B cell (primary cell): Measurements from ENCODE around the gene ASPG. TPM values are rescaled to one million over a fixed set of nuclear protein-coding genes. Genes with fewer than 3 reads are reported as not detected.

Experiments
- ATAC-seq: fragments of 200-7000 bp; cut with Tn5 transposase; one replicate; pipeline ENCODE4 v1.10.0; 2021; ENCODE audit warnings: low read depth, mild to moderate bottlenecking, moderate number of reproducible peaks, moderate library complexity
- CTCF ChIA-PET: fragments of 350-600 bp; sonication (Branson Sonifier 250); formaldehyde crosslinking; loops from one replicate; lab custom pipeline; 2021; ENCODE audit warnings: antibody characterized with exemption, inconsistent platforms; lab: Charles Lee
- POLR2A ChIA-PET: fragments of 350-600 bp; sonication (Branson Sonifier 250); formaldehyde crosslinking; loops from one replicate; lab custom pipeline; 2021; ENCODE audit warnings: antibody characterized with exemption; lab: Charles Lee
- DNase-seq: peaks from one replicate; pipeline ENCODE4 v3.0.0; 2013
- H2AFZ ChIP-seq: 2 replicates; pipeline ENCODE4 v1.6.1; 2012; ENCODE audit warnings: mild to moderate bottlenecking, low read depth, low read length; ENCODE audit not compliant: insufficient read depth, poor library complexity, severe bottlenecking
- H3K27ac ChIP-seq, 2 donors: 1 replicate in 1 of 2; 2 replicates in 1 of 2; pipeline ENCODE4 v1.5.1; 2012 to 2013; ENCODE audit warnings: low read length in 2 of 2, mild to moderate bottlenecking in 2 of 2, moderate library complexity in 1 of 2
- H3K27me3 ChIP-seq, 4 experiments: fragments of 200-600 bp in 1 of 4; sonication (generic) in 1 of 4; replicated peaks in 1 of 4; 1 replicate in 2 of 4; 2 replicates in 2 of 4; pipeline versions ENCODE4 v1.6.1 to v1.7.0; 2013 to 2016; ENCODE audit warnings: low read length in 3 of 4, mild to moderate bottlenecking in 2 of 4, mixed read lengths in 1 of 4, moderate library complexity in 1 of 4; ENCODE audit not compliant: insufficient read depth in 4 of 4, control insufficient read depth in 3 of 4; ENCODE audit errors: control extremely low read depth in 1 of 4
- H3K36me3 ChIP-seq, 2 experiments: replicated peaks in 1 of 2; 1 replicate in 1 of 2; 2 replicates in 1 of 2; pipeline versions ENCODE4 v1.6.1 to v1.7.1; 2013; ENCODE audit warnings: low read length in 1 of 2; ENCODE audit not compliant: insufficient read depth in 2 of 2, control insufficient read depth in 1 of 2; ENCODE audit errors: control extremely low read depth in 1 of 2, extremely low read depth in 1 of 2
- H3K4me1 ChIP-seq, 2 donors: fragments of 200-600 bp in 1 of 2; sonication (generic) in 1 of 2; 1 replicate in 1 of 2; 2 replicates in 1 of 2; pipeline versions ENCODE4 v1.5.1 to v1.6.1; 2013 to 2017; ENCODE audit warnings: low read length in 2 of 2; ENCODE audit not compliant: control insufficient read depth in 2 of 2, insufficient read depth in 2 of 2
- H3K4me2 ChIP-seq: replicated peaks from 2 replicates; pipeline ENCODE3; 2012; ENCODE audit warnings: mild to moderate bottlenecking, low read depth, low read length; ENCODE audit not compliant: poor library complexity, severe bottlenecking
- H3K4me3 ChIP-seq, 5 experiments: fragments of 200-600 bp in 1 of 5; sonication (generic) in 1 of 5; 1 replicate in 3 of 5; 2 replicates in 2 of 5; pipeline versions ENCODE4 v1.5.1 to v1.7.0; 2011 to 2016; ENCODE audit warnings: low read length in 4 of 5, mild to moderate bottlenecking in 4 of 5, low read depth in 2 of 5, control low read depth in 1 of 5, moderate library complexity in 1 of 5; ENCODE audit not compliant: insufficient read depth in 1 of 5; ENCODE audit errors: control extremely low read depth in 1 of 5, extremely low read depth in 1 of 5
- H3K79me2 ChIP-seq: fragments of 200-600 bp; sonication (generic); one replicate; pipeline ENCODE4 v1.6.0; 2016; ENCODE audit warnings: low read length; ENCODE audit not compliant: control insufficient read depth, insufficient read depth
- H3K9ac ChIP-seq: fragments of 200-600 bp; sonication (generic); 2 replicates; pipeline ENCODE4 v1.6.1; 2017; ENCODE audit warnings: mild to moderate bottlenecking, low read length, moderate library complexity
- H3K9me3 ChIP-seq, 3 donors: one replicate each; pipeline versions ENCODE4 v1.6.1 to v1.7.1; 2013; ENCODE audit warnings: low read length in 2 of 3; ENCODE audit not compliant: control insufficient read depth in 2 of 3, insufficient read depth in 1 of 3; ENCODE audit errors: control extremely low read depth in 1 of 3
- H4K20me1 ChIP-seq: 2 replicates; pipeline ENCODE4 v1.6.0; 2012; ENCODE audit warnings: mild to moderate bottlenecking, low read length; ENCODE audit not compliant: insufficient read depth, control insufficient read depth, poor library complexity, severe bottlenecking
- H3K27ac Mint-ChIP-seq: one replicate; pipeline ENCODE4 v1.8.0; 2021; ENCODE audit warnings: mixed read lengths
- H3K27me3 Mint-ChIP-seq: one replicate; pipeline ENCODE4 v1.8.0; 2021; ENCODE audit warnings: mixed read lengths
- H3K4me1 Mint-ChIP-seq: one replicate; pipeline ENCODE4 v1.8.0; 2021; ENCODE audit warnings: mixed read lengths
- H3K4me3 Mint-ChIP-seq: one replicate; pipeline ENCODE4 v1.8.0; 2021; ENCODE audit warnings: mixed read lengths
- H3K9me3 Mint-ChIP-seq: one replicate; pipeline ENCODE4 v1.8.0; 2022; ENCODE audit warnings: mixed read lengths; ENCODE audit not compliant: insufficient read depth
- EZH2 ChIP-seq: IDR thresholded peaks from 2 replicates; pipeline ENCODE4 v1.6.1; 2012; ENCODE audit warnings: borderline replicate concordance, low read depth, mild to moderate bottlenecking, moderate library complexity, low read length; ENCODE audit not compliant: insufficient read depth, poor library complexity, severe bottlenecking
- WGBS: methylation state at CpG from one replicate; pipeline ENCODE4 v1.1.5; 2013; ENCODE audit warnings: missing lambda C conversion rate; ENCODE audit not compliant: insufficient coverage; 5-methylcytosine and 5-hydroxymethylcytosine counted together
- intact Hi-C: fragments of 100-400 bp; cut with micrococcal nuclease; formaldehyde crosslinking; loops from one replicate; pipeline ENCODE4 v1.10.0; 2022
- polyA plus RNA-seq: library from polyadenylated mRNA; depleted of rRNA; stranded (reverse); fragments of >200 nt; gene quantifications from 2 replicates; pipeline ENCODE4 v1.2.3, GENCODE V29; 2012
- total RNA-seq, 2 donors: library from RNA; stranded (reverse); fragments of 120-200 nt in 1 of 2; gene quantifications; 1 replicate in 1 of 2; 2 replicates in 1 of 2; pipeline versions ENCODE4 v1.2.3 to v1.2.4, GENCODE V29; 2013 to 2022
- TF ChIP-seq, protein P1 (sequence below): fragments of 200-600 bp; IDR thresholded peaks from one replicate; pipeline ENCODE4 v1.8.0; 2022; ENCODE audit warnings: antibody characterized with exemption, mild to moderate bottlenecking

The ASPG gene
- total and polyA plus RNA-seq, 2 donors (not counting 1 experiment from before 2014, with no cell fraction given): not detected

DNA sequence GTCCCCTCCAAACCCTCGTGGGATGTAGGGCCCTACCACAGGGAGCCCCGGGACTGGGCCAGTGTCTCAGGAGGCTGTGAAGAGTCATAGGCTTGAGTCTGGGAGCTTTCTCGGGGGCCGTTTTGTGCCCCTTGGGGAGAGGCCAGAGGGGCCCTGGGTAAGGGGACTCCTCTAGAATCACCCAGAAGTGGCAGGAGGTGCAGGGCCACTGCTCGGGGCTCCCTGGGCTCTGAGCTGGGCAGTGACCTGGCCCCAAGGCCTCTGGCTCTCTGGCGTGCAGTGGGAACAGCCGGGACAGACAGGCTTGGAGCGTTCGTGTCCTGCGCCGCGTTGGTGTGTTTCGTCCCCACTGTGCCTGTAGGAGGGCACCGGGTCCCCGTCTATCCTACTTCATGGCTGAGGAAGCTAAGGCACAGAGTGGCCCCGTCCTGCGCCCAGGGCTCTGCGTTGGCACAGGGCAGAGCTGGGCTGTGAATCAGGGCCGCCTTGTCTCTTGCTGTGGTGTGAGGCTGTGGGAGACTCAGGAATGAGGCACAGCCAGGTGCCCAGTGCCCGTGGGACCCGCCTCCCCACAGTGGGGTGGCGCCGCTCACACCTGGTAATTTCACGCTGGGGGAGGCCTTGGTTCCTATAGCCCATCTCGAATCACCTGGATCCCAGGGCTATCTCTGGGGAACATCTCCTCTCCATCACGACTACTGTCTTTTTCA is 29.1 kb downstream of the ASPG start:
- DNase-seq: no peak
- Mint-ChIP-seq H3K4me3 (no peak overlapping the region), H3K27me3 (peaks cover 26% of the 10 kb centered on the region), H3K4me1 (peaks cover 8% of the 10 kb centered on the region), H3K27ac (no peak overlapping the region), H3K9me3 (no peaks in the 10 kb centered on the region)
- peaks cover 5% of the 10 kb centered on the region in 2 donors for H3K4me1 ChIP-seq
- no peak overlapping the region for H3K4me2 ChIP-seq
- no peak for ATAC-seq
- H3K9me3 ChIP-seq: peaks cover 0 to 10% (median 0%) of the 10 kb centered on the region in 3 donors
- no peaks in the 10 kb centered on the region for H3K36me3 ChIP-seq
- intact Hi-C loops: no loop called here
- CTCF ChIA-PET: no interaction called here
- POLR2A ChIA-PET: interaction anchor here (0.6 kb wide), 1 partner anchor 600 kb away, joined by 4 read pairs; no protein-coding TSS in a partner anchor
- H2AFZ ChIP-seq: no peak overlapping the region
- WGBS: 83% methylated on average over 26 of the region's 26 CpGs
- no peak for TF ChIP-seq EZH2
- TF ChIP-seq, protein P1, sequence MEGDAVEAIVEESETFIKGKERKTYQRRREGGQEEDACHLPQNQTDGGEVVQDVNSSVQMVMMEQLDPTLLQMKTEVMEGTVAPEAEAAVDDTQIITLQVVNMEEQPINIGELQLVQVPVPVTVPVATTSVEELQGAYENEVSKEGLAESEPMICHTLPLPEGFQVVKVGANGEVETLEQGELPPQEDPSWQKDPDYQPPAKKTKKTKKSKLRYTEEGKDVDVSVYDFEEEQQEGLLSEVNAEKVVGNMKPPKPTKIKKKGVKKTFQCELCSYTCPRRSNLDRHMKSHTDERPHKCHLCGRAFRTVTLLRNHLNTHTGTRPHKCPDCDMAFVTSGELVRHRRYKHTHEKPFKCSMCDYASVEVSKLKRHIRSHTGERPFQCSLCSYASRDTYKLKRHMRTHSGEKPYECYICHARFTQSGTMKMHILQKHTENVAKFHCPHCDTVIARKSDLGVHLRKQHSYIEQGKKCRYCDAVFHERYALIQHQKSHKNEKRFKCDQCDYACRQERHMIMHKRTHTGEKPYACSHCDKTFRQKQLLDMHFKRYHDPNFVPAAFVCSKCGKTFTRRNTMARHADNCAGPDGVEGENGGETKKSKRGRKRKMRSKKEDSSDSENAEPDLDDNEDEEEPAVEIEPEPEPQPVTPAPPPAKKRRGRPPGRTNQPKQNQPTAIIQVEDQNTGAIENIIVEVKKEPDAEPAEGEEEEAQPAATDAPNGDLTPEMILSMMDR: no peak
- H3K27me3 ChIP-seq: peaks cover 0 to 20% (median 5%) of the 10 kb centered on the region in 4 experiments
- no peaks in the 10 kb centered on the region for H3K79me2 ChIP-seq
- H4K20me1 ChIP-seq: no peaks in the 10 kb centered on the region
- H3K4me3 ChIP-seq: no peak overlapping the region
- no peak overlapping the region for H3K27ac ChIP-seq
- no peak overlapping the region for H3K9ac ChIP-seq

DNA sequence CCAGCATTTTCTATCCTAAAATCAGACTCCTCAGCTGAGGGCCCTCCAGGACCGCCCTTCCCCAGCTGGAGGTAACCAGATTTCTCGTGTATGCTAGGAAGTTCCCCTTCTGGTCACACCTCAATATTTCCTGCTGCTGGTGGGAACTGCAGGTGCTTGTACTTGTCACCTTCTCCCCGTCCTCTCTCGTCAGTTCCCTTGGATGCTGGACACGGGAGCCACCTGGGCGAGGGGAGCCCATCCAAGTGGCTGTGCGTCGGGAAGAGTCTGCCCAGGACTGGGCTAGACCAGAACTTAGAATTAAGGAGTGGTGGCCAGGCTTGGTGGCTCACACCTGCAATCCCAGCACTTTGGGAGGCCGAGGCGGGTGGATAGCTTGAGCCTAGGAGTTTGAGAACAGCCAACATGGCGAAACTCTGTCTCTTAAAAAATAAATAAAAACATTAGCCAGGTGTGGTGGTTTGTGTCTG is 29.7 kb downstream of the ASPG start:
- DNase-seq (no peak), ATAC-seq (no peak)
- 76% methylated on average over 9 of the region's 11 CpGs for WGBS
- POLR2A ChIA-PET: interaction anchor here (0.6 kb wide), 1 partner anchor 601 kb away, joined by 4 read pairs; no protein-coding TSS in a partner anchor
- Histone ChIP-seq H3K4me2 (no peak overlapping the region), H2AFZ (no peak overlapping the region), H3K27ac (no peak overlapping the region), H3K4me3 (no peak overlapping the region), H4K20me1 (no peaks in the 10 kb centered on the region), H3K36me3 (no peaks in the 10 kb centered on the region), H3K27me3 (peaks cover 0 to 20% (median 5%) of the 10 kb centered on the region in 4 experiments), H3K4me1 (peaks cover 5% of the 10 kb centered on the region in 2 donors), H3K79me2 (no peaks in the 10 kb centered on the region), H3K9ac (no peak overlapping the region), H3K9me3 (peaks cover 0 to 10% (median 0%) of the 10 kb centered on the region in 3 donors)
- Mint-ChIP-seq H3K4me3 (no peak overlapping the region), H3K27ac (no peak overlapping the region), H3K27me3 (peaks cover 29% of the 10 kb centered on the region), H3K9me3 (no peaks in the 10 kb centered on the region), H3K4me1 (peaks cover 8% of the 10 kb centered on the region)
- CTCF ChIA-PET: no interaction called here
- TF ChIP-seq, protein P1: no peak
- no peak for TF ChIP-seq EZH2
- intact Hi-C loops: no loop called here
